Stimulated activated CD4-positive, alpha-beta T cell treated with anti-CD3 and anti-CD28 coated beads, Interleukin-2, amount 100 ng/mL, for 48 hours (primary cell): ENCODE measurements around the gene CAPN13.
"Not testable (repeated sequence)": the region's sequence is repeated elsewhere in the genome, so short reads cannot be mapped to it uniquely, and the experiment has no call there.

ENCODE experiments used
- DNase-seq, 2 donors: peaks; one replicate each; pipeline ENCODE4 v3.0.0-alpha.2; 2020

CAPN13 gene

GRCh38 chr2:30701782-30702181 lies 105.5 kb downstream of the CAPN13 start:
- DNase-seq = no peak

- not testable (repeated sequence) for DNase-seq
Measured at GRCh38 chr2:30697242-30698103, 109.8 kb downstream of the CAPN13 start.

- DNase-seq = no peak
Measured at GRCh38 chr2:30695749-30696148, 111.5 kb downstream of the CAPN13 start.

GRCh38 chr2:30694286-30695055 lies 112.8 kb downstream of the CAPN13 start:
- DNase-seq = no peak

- DNase-seq = no peak
Measured at GRCh38 chr2:30693821-30694281, 113.4 kb downstream of the CAPN13 start.

GRCh38 chr2:30692829-30693275 lies 114.4 kb downstream of the CAPN13 start:
- DNase-seq = no peak

GRCh38 chr2:30691948-30692828 lies 115.1 kb downstream of the CAPN13 start:
- DNase-seq = no peak

GRCh38 chr2:30691091-30691947 lies 115.9 kb downstream of the CAPN13 start:
- DNase-seq = no peak

GRCh38 chr2:30690126-30690561 lies 117.1 kb downstream of the CAPN13 start:
- no peak for DNase-seq

GRCh38 chr2:30689496-30690125 lies 117.6 kb downstream of the CAPN13 start:
- no peak for DNase-seq

GRCh38 chr2:30688956-30689401 lies 118.3 kb downstream of the CAPN13 start:
- no peak for DNase-seq

- no peak for DNase-seq
Measured at GRCh38 chr2:30686669-30687068, 120.6 kb downstream of the CAPN13 start.

GRCh38 chr2:30686000-30686399 lies 121.2 kb downstream of the CAPN13 start:
- DNase-seq = no peak

GRCh38 chr2:30684996-30685395 lies 122.2 kb downstream of the CAPN13 start:
- no peak for DNase-seq

GRCh38 chr2:30684516-30684915 lies 122.7 kb downstream of the CAPN13 start:
- DNase-seq = no peak

- no peak for DNase-seq
Measured at GRCh38 chr2:30684026-30684425, 123.2 kb downstream of the CAPN13 start.

- no peak for DNase-seq
Measured at GRCh38 chr2:30683236-30683956, 123.8 kb downstream of the CAPN13 start.

GRCh38 chr2:30681022-30681421 lies 126.2 kb downstream of the CAPN13 start:
- DNase-seq = no peak

GRCh38 chr2:30680121-30680520 lies 127.1 kb downstream of the CAPN13 start:
- DNase-seq = no peak

GRCh38 chr2:30679426-30680088 lies 127.7 kb downstream of the CAPN13 start:
- no peak for DNase-seq
